Smooth muscle cell (in vitro differentiated cells): ENCODE measurements around the gene HCN4. TPM values are rescaled to one million over a fixed set of nuclear protein-coding genes. Genes with fewer than 3 reads are reported as not detected.

Experiments used
- DNase-seq: peaks from one replicate; lab custom pipeline; 2025; ENCODE audit not compliant: unreplicated experiment; lab: John Stamatoyannopoulos, UW
- H2AFZ ChIP-seq: fragments of 200-600 bp; sonication (generic); 2 replicates; pipeline ENCODE4 v1.6.0; 2016; ENCODE audit warnings: antibody characterized with exemption, low read depth, mild to moderate bottlenecking
- H3F3A ChIP-seq: fragments of 200-600 bp; sonication (generic); 2 replicates; pipeline ENCODE4 v1.6.0; 2017; ENCODE audit warnings: antibody characterized with exemption, low read depth
- H3K27ac ChIP-seq: fragments of 200-600 bp; sonication (generic); 2 replicates; pipeline ENCODE4 v1.5.1; 2016; ENCODE audit warnings: low read depth, mild to moderate bottlenecking
- H3K27me3 ChIP-seq: fragments of 200-600 bp; sonication (generic); 2 replicates; pipeline ENCODE4 v1.6.1; 2016; ENCODE audit warnings: low read depth, mild to moderate bottlenecking
- H3K36me3 ChIP-seq: fragments of 200-600 bp; sonication (generic); 2 replicates; pipeline ENCODE4 v1.5.1; 2016; ENCODE audit warnings: low read depth
- H3K4me1 ChIP-seq: fragments of 200-600 bp; sonication (generic); 2 replicates; pipeline ENCODE4 v1.5.1; 2016; ENCODE audit warnings: low read depth
- H3K4me2 ChIP-seq: fragments of 200-600 bp; sonication (generic); 2 replicates; pipeline ENCODE4 v1.6.0; 2016; ENCODE audit warnings: mild to moderate bottlenecking
- H3K4me3 ChIP-seq: fragments of 200-600 bp; sonication (generic); 2 replicates; pipeline ENCODE4 v1.5.1; 2016; ENCODE audit warnings: mild to moderate bottlenecking
- H3K79me2 ChIP-seq: fragments of 200-600 bp; sonication (generic); 2 replicates; pipeline ENCODE4 v1.6.0; 2016; ENCODE audit warnings: low read depth, mild to moderate bottlenecking
- H3K9ac ChIP-seq: fragments of 200-600 bp; sonication (generic); 2 replicates; pipeline ENCODE4 v1.6.0; 2016; ENCODE audit warnings: low read depth
- H3K9me3 ChIP-seq: fragments of 200-600 bp; sonication (generic); replicated peaks from 2 replicates; pipeline ENCODE4 v1.5.1; 2016; ENCODE audit warnings: low read depth
- H4K20me1 ChIP-seq: fragments of 200-600 bp; sonication (generic); 2 replicates; pipeline ENCODE4 v1.6.0; 2016; ENCODE audit warnings: low read depth
- WGBS: methylation state at CpG from one replicate; pipeline ENCODE4 v1.1.7; 2016; ENCODE audit warnings: low lambda C conversion rate; 5-methylcytosine and 5-hydroxymethylcytosine counted together
- polyA plus RNA-seq: library from polyadenylated mRNA; unstranded; fragments of >200 nt; fragmentation: Nextera tagmentation; extraction: Ambion mirVana; gene quantifications from 2 replicates; pipeline ENCODE4 v1.2.1, GENCODE V29; 2016
- total RNA-seq: library from RNA; depleted of rRNA; stranded (reverse); fragments of >200 nt; gene quantifications from 2 replicates; pipeline ENCODE4 v1.2.3, GENCODE V29; 2014
- TF ChIP-seq, protein P1 (sequence below): fragments of 200-600 bp; sonication (generic); IDR thresholded peaks from 2 replicates; pipeline ENCODE4 v1.5.1; 2017; ENCODE audit warnings: borderline replicate concordance, mild to moderate bottlenecking, antibody characterized with exemption; ENCODE audit not compliant: insufficient read depth, poor library complexity, severe bottlenecking

HCN4 gene
- total and polyA plus RNA-seq, 2 experiments from 2014 or later, result 0.07 TPM; not detected in 1

DNA sequence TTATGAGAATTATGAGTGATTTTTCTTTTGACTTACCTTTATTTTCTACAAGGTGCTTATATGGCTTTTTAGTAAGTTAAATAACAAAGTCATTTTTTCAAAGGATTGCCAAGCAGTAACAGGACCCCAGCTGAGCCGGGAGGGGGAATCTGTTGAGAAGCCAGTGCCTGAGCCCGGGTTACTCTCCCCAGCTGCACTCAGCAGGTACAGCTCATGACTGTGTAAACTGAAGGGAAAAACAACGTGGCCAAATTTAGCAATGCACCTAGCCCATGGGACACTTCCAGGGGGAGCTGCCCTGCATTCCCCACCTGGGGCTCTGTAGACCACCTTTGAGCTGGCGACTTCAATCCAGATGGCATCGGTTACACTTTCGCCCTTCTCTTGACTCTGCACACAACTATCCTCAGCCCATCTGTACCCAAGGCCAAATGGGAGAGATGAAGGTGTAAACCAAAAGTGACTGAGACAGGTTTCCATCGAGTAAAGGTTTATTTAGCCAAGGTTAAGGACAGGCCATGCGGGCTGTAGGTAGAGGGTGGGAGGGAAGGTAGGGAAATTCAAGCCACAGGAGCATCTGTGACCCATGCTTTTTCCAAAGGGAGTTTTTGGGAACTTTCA, 18.2 kb upstream of the HCN4 start:
- Histone ChIP-seq H3F3A (peaks cover 11% of the 10 kb centered on the region), H3K9me3 (no peaks in the 10 kb centered on the region), H3K4me3 (no peak overlapping the region), H3K4me2 (no peak overlapping the region), H3K9ac (no peak overlapping the region), H3K27me3 (no peaks in the 10 kb centered on the region), H2AFZ (no peak overlapping the region), H3K79me2 (no peaks in the 10 kb centered on the region), H4K20me1 (no peaks in the 10 kb centered on the region), H3K36me3 (no peaks in the 10 kb centered on the region), H3K27ac (no peak overlapping the region), H3K4me1 (peaks cover 5% of the 10 kb centered on the region)
- WGBS, result 61% methylated on average over 8 of the region's 8 CpGs
- DNase-seq, result no peak
- TF ChIP-seq, protein P1, sequence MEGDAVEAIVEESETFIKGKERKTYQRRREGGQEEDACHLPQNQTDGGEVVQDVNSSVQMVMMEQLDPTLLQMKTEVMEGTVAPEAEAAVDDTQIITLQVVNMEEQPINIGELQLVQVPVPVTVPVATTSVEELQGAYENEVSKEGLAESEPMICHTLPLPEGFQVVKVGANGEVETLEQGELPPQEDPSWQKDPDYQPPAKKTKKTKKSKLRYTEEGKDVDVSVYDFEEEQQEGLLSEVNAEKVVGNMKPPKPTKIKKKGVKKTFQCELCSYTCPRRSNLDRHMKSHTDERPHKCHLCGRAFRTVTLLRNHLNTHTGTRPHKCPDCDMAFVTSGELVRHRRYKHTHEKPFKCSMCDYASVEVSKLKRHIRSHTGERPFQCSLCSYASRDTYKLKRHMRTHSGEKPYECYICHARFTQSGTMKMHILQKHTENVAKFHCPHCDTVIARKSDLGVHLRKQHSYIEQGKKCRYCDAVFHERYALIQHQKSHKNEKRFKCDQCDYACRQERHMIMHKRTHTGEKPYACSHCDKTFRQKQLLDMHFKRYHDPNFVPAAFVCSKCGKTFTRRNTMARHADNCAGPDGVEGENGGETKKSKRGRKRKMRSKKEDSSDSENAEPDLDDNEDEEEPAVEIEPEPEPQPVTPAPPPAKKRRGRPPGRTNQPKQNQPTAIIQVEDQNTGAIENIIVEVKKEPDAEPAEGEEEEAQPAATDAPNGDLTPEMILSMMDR, result no peak

GRCh38 chr15:73386238-73386637, 17.5 kb upstream of the HCN4 start:
- Histone ChIP-seq H3K4me2 (no peak overlapping the region), H3K27ac (no peak overlapping the region), H3K9ac (no peak overlapping the region), H2AFZ (no peak overlapping the region), H3K36me3 (no peaks in the 10 kb centered on the region), H3K79me2 (no peaks in the 10 kb centered on the region), H3K27me3 (no peaks in the 10 kb centered on the region), H3K4me1 (peaks cover 5% of the 10 kb centered on the region), H3K9me3 (no peaks in the 10 kb centered on the region), H3K4me3 (no peak overlapping the region), H3F3A (peaks cover 11% of the 10 kb centered on the region), H4K20me1 (no peaks in the 10 kb centered on the region)
- 95% methylated on average over 5 of the region's 5 CpGs for WGBS
- TF ChIP-seq, protein P1, result no peak
- no peak for DNase-seq

DNA sequence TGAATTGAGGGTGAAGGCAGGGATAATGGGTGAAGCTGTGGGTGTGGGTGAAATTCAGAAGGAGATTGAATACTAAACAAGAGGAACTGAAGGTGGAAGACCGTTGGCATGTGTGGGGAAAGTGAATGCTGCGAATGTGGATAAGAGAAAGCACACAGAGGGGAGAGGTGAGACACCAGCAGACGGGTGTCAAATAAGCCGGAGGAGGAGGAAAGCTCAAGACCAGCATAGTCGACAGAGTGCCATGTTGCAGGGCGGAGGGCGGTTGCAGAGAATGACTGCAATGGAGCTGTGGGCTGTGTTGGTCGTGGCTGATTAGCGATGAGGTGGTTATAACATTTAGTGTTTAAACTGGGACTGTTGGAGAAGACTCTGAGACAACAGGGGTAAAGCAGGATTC, 16.4 kb upstream of the HCN4 start:
- no peaks in the 10 kb centered on the region for H3K9me3 ChIP-seq
- no peaks in the 10 kb centered on the region for H3K27me3 ChIP-seq
- no peak overlapping the region for H3K9ac ChIP-seq
- peaks cover 11% of the 10 kb centered on the region for H3F3A ChIP-seq
- no peaks in the 10 kb centered on the region for H4K20me1 ChIP-seq
- no peaks in the 10 kb centered on the region for H3K79me2 ChIP-seq
- H3K27ac ChIP-seq, result no peak overlapping the region
- no peak overlapping the region for H3K4me2 ChIP-seq
- H3K4me3 ChIP-seq, result no peak overlapping the region
- H3K4me1 ChIP-seq, result peaks cover 5% of the 10 kb centered on the region
- 85% methylated on average over 9 of the region's 9 CpGs for WGBS
- no peaks in the 10 kb centered on the region for H3K36me3 ChIP-seq
- DNase-seq, result no peak
- TF ChIP-seq, protein P1, result no peak
- no peak overlapping the region for H2AFZ ChIP-seq
